GM19238 (cell line): Measurements from ENCODE around the gene CDK5RAP3.
"Not testable (repeated sequence)": the region's sequence is repeated elsewhere in the genome, so short reads cannot be mapped to it uniquely, and the experiment has no call there.

Experiments used
- DNase-seq: peaks from one replicate; pipeline ENCODE4 v3.0.0; 2011; ENCODE audit warnings: low spot score; ENCODE audit not compliant: insufficient read length

CDK5RAP3 gene

GRCh38 chr17:47975189-47975822 lies 4.4 kb downstream of the CDK5RAP3 start:
- DNase-seq, result no peak

GRCh38 chr17:47975823-47976205 lies 4.9 kb downstream of the CDK5RAP3 start:
- DNase-seq, result no peak

- peak; percentile 74 for DNase-seq
These were observed 7.4 kb downstream of the CDK5RAP3 start for GRCh38 chr17:47978324-47978723.

DNA sequence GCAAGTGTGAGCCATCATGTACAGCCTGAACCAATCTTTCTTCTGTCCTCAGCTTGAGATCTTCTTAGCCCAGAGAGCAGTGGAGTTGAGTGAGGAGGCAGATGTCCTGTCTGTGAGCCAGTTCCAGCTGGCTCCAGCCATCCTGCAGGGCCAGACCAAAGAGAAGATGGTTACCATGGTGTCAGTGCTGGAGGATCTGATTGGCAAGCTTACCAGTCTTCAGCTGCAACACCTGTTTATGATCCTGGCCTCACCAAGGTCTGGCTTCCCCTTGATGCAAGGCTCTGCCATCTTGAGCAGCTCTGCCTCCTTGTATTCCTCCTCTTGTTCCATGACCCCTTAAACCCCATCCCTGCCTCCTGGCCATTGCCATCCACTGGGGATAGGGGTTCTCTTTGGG lies 9.6 kb downstream of the CDK5RAP3 start:
- DNase-seq, result no peak

GRCh38 chr17:47981462-47981861 lies 10.5 kb downstream of the CDK5RAP3 start:
- no peak for DNase-seq

- no peak for DNase-seq
These were observed 11.2 kb downstream of the CDK5RAP3 start for GRCh38 chr17:47982091-47982617.

DNA sequence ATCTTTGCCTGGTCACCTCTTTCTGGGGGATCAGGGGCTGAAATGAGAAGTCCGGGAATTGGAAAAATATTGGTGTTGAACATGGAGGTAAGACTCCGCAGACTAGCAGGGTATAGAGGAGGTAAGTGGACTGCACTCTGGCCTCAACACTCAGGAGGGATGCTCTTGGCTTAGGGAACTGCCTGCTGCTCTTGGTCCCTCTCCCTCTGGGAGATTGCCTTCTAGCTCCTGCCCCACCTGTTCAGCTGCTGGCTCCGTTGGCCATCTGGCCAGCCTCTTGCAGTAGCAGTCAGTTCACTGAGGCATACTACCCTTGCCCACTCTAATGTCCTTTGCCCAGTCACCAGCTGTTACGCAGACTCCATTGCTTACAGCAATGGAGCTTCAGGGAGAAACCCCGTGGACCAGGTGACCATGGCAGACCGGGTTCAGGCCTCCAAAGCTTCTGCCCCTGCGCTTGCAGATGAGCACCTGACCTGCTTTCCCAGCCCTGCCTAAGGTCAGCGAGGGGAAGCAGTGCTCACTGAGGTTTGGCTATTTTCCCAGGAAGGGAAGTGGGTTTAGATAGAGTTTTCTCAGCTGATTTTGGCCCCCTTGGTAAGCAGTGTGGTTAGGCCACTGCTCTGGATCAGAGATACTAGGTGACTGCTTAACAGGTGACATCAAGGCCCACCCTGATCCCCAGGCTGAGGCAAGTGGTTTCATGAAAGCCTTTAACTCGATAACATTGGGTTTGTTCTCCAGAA lies 11.9 kb downstream of the CDK5RAP3 start:
- DNase-seq, result no peak

GRCh38 chr17:47983492-47984223 lies 12.7 kb downstream of the CDK5RAP3 start:
- no peak for DNase-seq

DNA sequence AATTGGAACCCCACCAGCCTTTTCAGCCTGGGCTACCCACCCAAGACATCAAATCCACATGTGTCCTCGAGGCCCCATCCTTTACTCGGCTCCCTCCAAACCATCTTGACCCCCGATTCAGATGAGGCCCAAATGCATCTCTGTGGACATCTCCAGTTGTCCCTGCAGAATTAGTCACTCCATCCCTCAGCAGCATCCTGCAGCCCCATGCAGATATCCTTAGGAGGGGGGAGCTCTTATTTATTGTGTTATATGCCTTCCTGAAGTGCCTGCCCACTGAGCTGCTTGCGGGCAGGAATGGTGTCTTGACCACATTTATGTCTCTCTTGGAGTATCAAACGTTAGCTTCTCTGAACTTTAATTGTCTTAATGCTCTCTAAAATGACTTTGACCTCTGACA lies 15.6 kb downstream of the CDK5RAP3 start:
- DNase-seq, result no peak

DNA sequence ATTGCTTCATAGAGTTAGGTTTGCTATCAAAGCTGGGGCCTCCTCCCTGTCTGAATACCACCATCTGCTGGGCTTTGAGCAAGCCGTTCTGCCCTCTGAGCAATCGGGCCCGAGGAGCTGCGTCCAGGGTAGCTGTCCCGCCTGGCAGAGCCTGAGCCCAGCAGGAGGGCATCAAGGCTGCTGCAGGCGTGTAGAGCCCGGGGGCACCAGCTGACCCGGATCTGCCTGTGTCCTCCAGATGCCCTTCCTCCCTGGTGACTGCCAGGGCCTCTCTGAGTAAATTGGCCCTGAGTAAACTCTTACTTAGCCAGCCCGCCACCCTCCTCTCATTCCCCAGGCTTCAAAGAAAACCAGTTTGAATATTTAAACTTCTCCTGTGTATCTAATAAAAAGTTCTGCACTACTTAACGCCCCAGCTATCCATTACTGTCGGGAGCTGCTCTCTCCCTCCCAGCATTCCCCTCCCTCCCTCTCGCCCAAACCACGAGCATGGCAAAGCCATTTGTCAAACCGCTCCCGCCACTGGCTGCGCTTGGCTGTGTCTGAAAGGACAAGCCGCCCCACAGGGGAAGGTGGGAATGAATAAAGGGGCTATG lies 16.4 kb downstream of the CDK5RAP3 start:
- DNase-seq, result no peak

GRCh38 chr17:47988445-47988844 lies 17.5 kb downstream of the CDK5RAP3 start:
- DNase-seq, result not testable (repeated sequence)

DNA sequence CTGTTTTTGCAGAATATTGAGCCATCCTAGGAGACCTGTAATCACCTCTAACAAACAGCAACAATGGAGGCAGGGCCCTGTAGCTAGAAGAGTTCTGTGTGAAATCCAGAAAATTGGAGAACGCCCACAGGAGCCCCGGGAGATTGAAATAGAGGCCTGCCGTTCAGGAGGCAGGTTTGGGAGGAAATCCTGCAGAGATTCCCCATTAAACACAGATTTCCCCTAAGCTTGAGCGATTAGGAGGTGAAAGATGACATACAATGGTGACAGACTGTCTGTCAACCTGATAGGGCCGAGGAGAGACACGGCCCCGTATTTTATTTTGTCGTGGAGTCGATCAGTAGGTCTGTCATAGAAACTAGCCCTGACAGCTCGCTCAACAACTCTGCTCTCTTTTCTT lies 18.2 kb downstream of the CDK5RAP3 start:
- no peak for DNase-seq

DNA sequence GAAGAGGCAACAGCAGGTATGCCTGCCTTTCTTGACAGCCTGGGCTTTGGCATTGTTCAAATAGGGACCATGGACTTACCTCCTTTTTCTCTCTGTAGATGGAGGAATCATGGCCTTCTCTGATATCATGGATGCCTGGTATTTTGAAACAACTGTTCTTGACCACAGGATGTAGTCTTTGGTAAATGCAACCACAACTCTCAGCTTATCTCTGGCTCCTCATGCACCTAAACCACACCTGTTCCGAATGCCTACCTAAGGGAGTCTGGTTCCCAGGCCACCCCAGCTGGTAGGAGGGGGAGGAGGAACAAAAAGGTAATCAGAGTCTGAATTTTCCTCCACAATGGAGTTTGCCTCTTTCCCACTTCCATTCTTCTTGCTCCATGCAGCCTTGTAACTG lies 18.8 kb downstream of the CDK5RAP3 start:
- DNase-seq, result peak; percentile 33

DNA sequence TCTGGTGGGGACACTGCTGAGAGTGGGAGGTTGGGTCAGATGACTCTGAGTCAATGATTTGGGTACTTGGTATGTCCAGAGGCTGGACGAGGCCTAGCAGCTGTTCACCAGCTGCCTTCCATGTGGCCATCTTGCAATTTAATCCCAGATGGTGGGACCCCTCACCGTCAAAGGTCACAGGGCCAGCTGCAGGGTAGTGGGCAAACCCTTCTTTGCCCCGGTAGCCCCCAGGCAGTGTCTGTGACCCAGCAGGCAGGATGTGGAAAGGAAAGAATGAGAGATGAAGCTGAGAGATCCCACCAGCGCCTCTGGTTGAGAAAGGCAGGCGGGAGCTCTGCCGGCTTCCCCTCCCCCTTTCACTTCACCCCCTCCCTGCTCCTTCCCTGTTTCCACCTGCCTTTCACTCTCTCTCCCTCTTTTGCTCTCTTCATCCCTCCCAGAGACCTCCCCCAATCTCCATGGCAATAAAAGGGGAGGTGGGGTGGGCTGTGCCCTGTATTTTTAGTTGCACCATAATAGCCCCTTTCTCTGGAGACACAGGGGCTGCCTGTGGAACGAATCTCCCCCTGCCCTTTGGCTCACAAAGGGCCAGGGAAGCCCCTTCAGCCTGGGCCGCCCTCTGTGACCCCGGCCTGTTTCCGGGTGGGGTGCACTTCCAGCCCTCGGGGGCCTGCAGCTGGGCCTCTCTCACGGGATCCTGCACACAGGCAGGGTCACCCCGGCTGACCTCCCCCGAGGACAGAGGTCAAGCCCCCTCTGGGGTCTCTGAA lies 20.2 kb downstream of the CDK5RAP3 start:
- DNase-seq, result no peak

GRCh38 chr17:47992216-47992615 lies 21.3 kb downstream of the CDK5RAP3 start:
- no peak for DNase-seq

- no peak for DNase-seq
These were observed 22.2 kb downstream of the CDK5RAP3 start for GRCh38 chr17:47993031-47993564.

GRCh38 chr17:47993964-47994363 lies 23.1 kb downstream of the CDK5RAP3 start:
- no peak for DNase-seq

GRCh38 chr17:47994724-47995123 lies 23.8 kb downstream of the CDK5RAP3 start:
- no peak for DNase-seq

DNA sequence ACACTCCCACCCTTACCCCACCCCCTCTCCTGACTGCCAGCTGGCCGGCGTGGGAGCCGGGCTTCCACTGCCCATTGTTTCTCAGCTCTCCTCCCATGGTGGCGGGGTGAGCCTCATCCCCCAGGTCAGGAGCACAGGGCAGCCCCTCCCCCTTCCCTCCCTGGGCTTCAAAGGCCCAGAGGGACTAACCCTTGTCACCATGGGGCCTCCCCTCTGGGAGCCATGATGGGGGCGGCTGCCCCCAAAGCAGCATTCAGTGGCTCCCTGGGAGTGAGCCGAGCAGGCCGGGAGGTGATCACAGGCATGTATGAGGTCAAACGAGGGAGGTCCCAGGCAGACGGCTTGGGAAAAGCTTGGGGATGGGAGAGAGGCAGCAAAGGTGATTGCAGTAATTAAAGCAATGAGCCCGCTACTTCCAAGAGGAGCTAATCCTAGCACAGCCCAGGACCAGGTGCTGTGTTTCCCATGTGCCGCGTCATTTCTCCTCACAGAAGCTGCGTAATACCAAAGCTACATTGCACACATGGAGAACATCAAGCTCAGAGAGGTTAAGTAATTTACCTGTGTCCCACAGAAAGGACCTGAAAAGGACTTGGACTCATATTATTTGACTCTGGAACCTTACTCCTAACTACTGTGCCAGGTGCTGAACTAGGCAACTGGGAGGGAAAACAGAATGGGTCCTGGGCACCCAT lies 24.5 kb downstream of the CDK5RAP3 start:
- no peak for DNase-seq

DNA sequence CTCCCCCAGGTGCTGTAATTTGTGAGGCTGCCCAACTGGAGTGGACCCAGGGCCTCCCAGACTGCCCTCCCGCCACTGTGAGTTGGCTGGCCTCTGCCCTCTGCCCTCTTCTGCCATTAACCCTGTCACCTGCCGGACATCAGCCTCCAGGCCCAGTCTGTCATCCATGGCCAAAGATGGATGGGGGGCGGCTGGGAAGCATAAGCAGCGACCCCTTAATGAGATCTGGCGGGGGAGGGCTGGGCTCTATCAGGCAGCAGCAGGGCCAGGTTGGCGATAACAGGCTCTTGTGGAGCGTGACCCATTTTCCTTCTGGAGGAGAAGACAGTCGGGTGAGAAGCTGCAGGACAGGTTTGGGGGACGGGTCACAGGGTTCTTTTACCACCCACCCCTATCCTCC lies 25.3 kb downstream of the CDK5RAP3 start:
- DNase-seq, result no peak
